ENCODE measurements around the gene SH3GL1. TPM values are rescaled to one million over a fixed set of nuclear protein-coding genes. Genes with fewer than 3 reads are reported as not detected.

The SH3GL1 gene
- total RNA-seq, 1 donor from 2014 or later = 128 TPM

- DNase-seq (ENCODE audit: low spot score) = no peak
- H3K27ac Mint-ChIP-seq (ENCODE audit: unreplicated experiment) = no peak overlapping the region
- H3K27me3 Mint-ChIP-seq (ENCODE audit: unreplicated experiment) = peaks cover 19% of the 10 kb centered on the region
- H3K4me1 Mint-ChIP-seq (ENCODE audit: unreplicated experiment) = peaks cover 21% of the 10 kb centered on the region
- TF ChIP-seq CTCF (IDR thresholded peaks at IDR 0.05; ENCODE audit: unreplicated experiment) = no peak
- no peaks in the 10 kb centered on the region for H3K9me3 Mint-ChIP-seq (ENCODE audit: unreplicated experiment)
- H3K4me3 Mint-ChIP-seq (ENCODE audit: unreplicated experiment) = no peak overlapping the region
- peaks cover 9% of the 10 kb centered on the region for H3K36me3 Mint-ChIP-seq (ENCODE audit: low read depth, unreplicated experiment)
Measured at GRCh38 chr19:4366666-4367335, 33.5 kb downstream of the SH3GL1 start.

- no peak overlapping the region for H3K27ac Mint-ChIP-seq (ENCODE audit: unreplicated experiment)
Measured at GRCh38 chr19:4365791-4366665, 34.3 kb downstream of the SH3GL1 start.

GRCh38 chr19:4365341-4365740 lies 35.0 kb downstream of the SH3GL1 start:
- no peak overlapping the region for H3K27ac Mint-ChIP-seq (ENCODE audit: unreplicated experiment)
- H3K4me3 Mint-ChIP-seq (ENCODE audit: unreplicated experiment) = no peak overlapping the region
- H3K36me3 Mint-ChIP-seq (ENCODE audit: low read depth, unreplicated experiment) = peaks cover 5% of the 10 kb centered on the region
- no peak for DNase-seq (ENCODE audit: low spot score)
- no peaks in the 10 kb centered on the region for H3K9me3 Mint-ChIP-seq (ENCODE audit: unreplicated experiment)
- H3K27me3 Mint-ChIP-seq (ENCODE audit: unreplicated experiment) = peaks cover 14% of the 10 kb centered on the region
- TF ChIP-seq CTCF (IDR thresholded peaks at IDR 0.05; ENCODE audit: unreplicated experiment) = no peak
- peaks cover 17% of the 10 kb centered on the region for H3K4me1 Mint-ChIP-seq (ENCODE audit: unreplicated experiment)

More at GRCh38 chr19:4365791-4366665, 34.3 kb downstream of the SH3GL1 start:
- H3K27me3 Mint-ChIP-seq (ENCODE audit: unreplicated experiment) = peaks cover 16% of the 10 kb centered on the region
- H3K36me3 Mint-ChIP-seq (ENCODE audit: low read depth, unreplicated experiment) = peaks cover 8% of the 10 kb centered on the region
- no peak for DNase-seq (ENCODE audit: low spot score)
- no peaks in the 10 kb centered on the region for H3K9me3 Mint-ChIP-seq (ENCODE audit: unreplicated experiment)
- H3K4me1 Mint-ChIP-seq (ENCODE audit: unreplicated experiment) = peaks cover 21% of the 10 kb centered on the region
- H3K4me3 Mint-ChIP-seq (ENCODE audit: unreplicated experiment) = no peak overlapping the region
- no peak for TF ChIP-seq CTCF (IDR thresholded peaks at IDR 0.05; ENCODE audit: unreplicated experiment)

GRCh38 chr19:4363571-4364304 lies 36.6 kb downstream of the SH3GL1 start:
- peaks cover 7% of the 10 kb centered on the region for H3K36me3 Mint-ChIP-seq (ENCODE audit: low read depth, unreplicated experiment)
- H3K27me3 Mint-ChIP-seq (ENCODE audit: unreplicated experiment) = peaks cover 15% of the 10 kb centered on the region
- no peak overlapping the region for H3K4me3 Mint-ChIP-seq (ENCODE audit: unreplicated experiment)
- H3K4me1 Mint-ChIP-seq (ENCODE audit: unreplicated experiment) = peaks cover 9% of the 10 kb centered on the region
- no peak for DNase-seq (ENCODE audit: low spot score)
- no peak overlapping the region for H3K27ac Mint-ChIP-seq (ENCODE audit: unreplicated experiment)
- H3K9me3 Mint-ChIP-seq (ENCODE audit: unreplicated experiment) = no peaks in the 10 kb centered on the region
- TF ChIP-seq CTCF (IDR thresholded peaks at IDR 0.05; ENCODE audit: unreplicated experiment) = no peak
